Fibroblast of skin of right biceps (primary cell): ENCODE data around the gene CDH15.
"Not testable (repeated sequence)": the region's sequence is repeated elsewhere in the genome, so short reads cannot be mapped to it uniquely, and the experiment has no call there.

Source experiments
- DNase-seq: peaks from one replicate; pipeline ENCODE4 v3.0.0-alpha.2; 2013

The CDH15 gene

DNA sequence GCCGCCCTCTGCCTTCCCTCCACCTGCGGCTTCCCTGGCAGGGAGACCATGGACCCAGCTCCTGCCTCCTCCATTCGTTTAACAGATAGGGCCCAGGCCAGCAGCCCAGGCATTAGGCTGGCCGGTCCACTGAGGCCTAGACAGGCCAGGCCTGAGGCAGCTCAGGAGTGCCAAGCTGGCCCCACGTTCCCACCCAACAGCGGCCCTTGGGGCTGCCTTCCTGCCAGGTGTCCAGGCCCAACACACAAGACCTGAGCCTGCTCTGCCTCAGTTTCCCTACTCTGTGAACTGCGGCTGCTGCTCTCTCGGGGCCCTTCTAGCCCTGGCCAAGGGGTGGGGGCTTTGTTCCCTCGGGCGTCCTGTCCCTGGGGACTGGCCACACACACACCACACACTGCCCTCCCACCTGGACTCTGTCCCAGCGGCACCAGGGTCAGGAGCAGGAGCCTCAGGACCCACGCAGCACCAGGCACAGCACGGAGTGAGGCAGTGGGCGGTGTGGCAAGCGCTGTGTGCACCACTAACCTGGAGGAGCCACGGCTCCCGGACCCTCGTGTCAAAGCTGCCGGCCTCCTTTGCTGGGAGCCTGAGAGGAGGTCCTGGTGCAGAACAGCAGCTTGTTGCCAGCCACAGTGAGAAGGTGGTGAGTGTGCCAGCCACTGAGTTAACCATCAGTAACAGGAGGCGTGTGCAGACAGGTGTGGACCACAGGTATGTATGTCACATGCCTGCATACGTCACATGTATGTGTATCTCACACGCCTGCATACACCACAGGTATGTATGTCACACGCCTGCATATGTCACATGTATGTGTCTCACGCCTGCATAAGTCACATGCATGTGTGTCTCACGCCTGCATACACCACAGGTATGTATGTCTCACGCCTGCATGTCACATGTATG is 14.6 kb upstream of the CDH15 start:
- no peak for DNase-seq

DNA sequence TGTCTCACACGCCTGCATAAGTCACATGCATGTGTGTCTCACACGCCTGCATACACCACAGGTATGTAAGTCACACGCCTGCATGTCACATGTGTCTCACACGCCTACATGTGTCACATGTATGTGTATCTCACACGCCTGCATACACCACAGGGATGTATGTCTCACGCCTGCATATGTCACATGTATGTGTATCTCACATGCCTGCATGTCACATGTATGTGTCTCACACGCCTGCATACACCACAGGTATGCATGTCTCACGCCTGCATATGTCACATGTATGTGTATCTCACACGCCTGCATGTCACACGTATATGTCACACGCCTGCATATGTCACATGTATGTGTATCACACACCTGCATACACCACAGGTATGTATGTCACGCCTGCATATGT is 13.8 kb upstream of the CDH15 start:
- no peak for DNase-seq

DNA sequence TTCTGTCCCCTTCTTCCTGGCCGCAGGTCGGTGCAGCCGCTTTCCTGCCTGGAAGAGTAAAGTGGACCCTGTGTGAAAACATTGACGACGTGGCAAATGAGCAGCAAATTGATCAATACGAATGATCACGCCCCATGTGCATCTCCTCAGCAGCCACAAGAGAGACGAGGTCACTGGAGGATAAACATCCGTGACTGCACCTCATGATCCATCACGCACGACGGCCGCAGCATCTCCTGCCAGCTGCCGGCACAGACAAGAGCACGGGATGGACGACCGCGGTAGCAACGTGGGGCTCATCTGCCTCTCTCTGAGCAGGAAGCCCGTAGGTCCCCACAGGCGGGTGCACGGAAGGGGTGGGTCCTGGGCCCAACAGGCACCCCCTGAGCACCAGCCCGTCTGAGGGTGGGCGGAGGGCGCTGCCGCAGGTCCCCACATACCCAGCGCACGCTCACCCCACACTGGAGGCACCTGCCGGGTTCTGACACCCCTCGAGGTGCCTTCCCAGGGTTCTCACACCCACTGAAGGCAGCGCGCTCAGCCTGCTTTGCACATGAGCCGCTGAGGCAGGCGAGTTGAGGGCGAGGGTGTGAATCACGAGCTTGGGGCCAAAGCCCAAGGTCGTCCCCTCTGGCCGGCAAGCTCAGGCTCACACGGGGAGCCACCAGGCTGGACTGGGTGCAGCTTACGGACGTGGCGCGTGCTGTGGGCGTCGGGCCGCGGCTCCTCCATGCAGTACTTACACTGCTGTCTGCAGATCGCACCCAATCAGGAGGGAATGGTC is 12.3 kb upstream of the CDH15 start:
- DNase-seq, result no peak

DNA sequence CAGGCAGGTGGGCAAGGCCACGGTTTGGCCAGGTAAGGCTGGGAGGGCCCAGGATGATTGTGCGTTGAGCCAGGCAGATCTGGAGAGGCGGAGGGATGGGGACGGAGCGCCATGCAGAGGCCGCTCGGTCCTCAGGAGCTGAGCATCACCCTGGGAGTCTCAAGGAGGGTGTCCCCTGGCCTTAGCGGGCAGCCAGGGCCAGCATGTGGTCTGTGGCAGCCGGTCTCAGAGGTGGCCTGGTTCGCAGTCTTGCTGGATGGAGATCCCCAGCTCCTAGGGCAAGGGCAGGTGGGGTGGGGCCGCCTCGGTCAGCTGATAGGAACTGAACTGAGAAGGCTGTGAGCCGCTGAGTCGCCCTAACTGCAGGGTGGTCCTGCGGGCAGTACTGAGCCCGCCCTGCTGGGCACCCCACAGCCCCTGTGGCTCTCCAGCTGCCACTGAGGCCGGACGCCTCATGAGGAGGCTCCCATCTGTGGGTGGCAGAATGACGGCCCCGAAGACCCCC is 11.6 kb upstream of the CDH15 start:
- DNase-seq, result no peak

DNA sequence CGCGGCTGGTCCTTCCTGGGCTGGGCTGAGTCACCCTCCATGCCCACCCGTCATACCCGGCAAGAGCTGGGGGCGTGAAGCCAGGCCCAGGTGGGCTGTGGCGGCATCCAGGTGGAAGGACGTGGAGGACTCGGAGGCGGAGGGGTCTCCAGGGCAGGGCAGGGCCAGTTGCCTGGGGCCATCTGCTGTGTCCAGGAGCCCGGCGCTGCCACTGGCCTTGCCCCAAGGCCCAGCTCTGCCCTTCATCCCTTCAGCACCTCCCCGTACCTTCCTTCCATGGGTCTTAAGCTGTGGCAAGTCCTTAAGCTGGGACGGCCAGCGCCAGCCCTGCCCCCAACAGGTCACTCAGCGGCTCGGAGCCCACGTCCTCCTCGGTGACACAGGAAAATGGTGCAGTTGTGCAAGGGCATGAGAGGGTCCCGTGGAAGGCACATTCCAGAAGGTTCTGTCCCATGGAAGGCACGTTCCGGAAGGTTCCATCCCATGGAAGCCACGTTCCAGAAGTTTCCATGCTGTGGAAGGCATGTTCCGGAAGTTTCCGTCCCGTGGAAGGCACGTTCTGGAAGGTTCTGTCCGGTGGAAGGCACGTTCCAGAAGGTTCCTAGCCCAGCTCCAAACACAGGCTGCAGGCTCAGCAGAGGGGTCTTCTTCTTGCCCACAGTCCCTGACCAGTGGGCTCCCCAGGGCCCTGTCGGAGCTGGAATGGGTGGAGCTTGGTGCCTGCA is 10.4 kb upstream of the CDH15 start:
- no peak for DNase-seq

DNA sequence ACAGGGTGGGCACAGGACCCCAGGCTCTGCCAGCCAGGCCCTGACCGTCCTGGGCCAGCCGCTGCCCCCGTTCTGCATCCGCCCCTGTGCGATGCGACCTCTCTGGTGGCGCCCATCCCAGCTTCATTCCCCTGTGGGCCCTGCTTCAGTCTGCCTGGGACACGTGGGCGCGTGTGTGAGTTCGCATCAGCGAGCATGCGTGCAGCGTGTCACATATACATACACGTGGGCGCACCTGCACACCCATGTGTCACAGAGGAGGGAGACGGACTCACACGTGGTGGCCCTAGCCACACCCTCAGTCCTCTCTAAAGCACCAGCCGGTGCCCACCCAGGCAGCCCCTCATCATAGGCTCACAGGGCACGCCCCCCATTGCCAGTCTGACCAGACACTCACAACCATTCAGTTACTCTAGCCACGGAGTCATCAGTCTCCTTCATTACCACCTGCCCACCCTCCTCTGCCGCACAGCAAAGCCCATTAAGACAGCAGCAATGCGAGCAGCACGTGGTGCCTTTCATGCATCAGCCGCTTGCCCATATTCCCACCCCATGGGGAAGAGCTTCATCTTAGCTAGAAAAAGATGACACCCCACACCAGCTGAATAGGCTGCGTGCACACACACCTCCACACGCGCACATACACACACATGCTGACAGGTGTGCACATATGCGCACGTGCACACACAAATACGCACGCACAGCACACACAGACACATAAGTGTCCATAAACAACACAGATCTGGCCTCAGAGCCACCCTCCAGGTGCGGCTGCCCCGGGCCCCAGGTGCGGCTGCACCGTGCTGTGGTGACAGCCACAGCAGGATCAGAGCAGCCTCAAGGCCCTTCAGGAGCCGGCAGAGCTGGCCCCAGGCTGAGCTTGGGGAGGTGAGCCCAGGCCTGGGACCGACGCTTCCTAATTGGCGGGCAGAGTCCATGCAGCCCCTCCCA is 9.5 kb upstream of the CDH15 start:
- DNase-seq, result no peak

DNA sequence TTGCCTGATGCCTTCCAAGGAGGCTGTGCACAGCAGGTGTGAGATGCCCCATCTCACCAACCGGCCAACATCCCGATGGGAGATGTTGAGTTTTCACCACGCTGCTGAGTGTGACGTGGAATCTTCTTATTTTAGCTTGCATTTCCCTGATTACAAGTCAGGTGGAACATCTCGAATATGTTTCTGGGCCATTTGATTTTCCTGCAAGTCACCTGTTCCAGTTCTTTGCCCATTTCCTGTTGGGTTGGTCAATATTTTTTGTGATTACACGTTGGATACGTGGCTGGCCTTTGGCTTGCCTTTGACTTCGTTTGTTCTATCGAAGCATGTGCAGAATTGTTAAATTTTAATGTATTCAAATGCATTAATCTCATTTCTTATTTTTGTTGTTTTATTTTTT is 8.3 kb upstream of the CDH15 start:
- no peak for DNase-seq

DNA sequence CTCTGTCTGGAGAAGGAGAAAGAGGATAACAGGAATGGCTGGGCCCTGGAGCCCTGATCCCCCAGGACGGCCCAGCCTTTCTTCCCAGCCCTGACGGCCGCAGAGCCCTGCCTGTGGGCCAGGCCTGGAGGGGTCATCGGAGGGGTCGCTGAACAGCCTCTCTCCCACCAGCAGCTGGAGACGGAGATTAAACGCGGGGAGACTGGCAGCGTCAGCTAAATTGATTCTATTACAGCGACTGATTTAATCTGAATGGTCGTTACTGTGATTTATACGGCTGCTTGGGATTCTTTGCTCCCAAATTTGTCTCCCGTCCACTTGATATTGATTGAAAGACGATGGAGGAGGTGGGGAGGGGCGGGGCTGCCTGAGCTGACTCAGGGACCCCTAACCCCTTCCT is 7.1 kb upstream of the CDH15 start:
- DNase-seq, result no peak

DNA sequence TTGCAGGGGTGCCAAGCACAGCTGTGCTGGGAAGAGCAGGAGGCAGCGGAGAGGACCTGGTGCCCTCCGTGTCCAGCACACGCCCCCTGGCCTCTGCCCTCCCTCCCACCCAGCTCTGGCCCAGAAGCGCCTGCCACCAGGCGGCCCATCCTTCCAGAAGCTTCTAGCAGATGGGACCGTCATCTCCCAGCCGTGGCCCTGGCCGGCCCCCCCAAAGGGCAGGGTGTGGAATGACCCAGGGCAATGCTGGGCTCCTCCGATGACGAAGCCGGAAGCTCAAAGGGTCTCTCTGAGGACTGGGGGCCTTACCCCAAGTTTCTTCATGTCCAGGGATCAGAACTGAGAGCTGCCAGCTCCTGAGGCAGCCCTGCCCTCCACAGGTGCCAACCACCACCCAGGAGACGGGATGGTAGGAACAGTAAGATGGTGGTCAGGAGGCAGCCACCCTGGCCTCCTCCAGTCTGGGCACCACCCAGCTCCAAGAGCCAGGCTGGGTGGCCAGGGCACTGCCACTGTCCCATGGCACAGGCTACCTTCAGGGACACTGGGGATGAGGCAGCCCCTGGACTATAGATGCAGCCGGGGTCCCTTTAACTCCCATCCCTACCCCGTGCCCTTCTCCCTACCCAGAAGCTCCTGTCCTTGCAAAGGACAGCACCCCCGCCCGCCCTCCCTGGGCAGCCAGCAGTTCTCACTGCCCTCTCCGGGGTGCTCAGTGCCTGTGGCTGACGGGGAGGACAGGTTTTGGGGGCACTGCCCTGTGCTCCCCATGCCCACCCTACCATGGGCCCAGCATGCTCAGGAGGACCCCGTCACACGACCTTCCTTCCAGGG is 6.5 kb upstream of the CDH15 start:
- DNase-seq, result no peak

DNA sequence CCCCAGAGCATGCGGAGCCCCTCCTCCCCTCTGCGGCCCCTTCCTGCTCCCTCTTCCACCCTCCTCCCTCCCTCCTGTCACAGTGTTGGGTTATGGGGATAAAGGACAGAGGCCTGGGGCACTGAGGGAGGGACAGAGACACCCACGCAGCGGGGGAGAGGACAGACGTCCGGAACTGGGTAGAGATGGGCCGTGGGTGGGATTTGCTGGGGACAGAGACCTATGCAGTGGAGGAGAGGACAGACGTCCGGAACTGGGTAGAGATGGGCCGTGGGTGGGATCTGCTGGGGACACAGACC is 5.9 kb upstream of the CDH15 start:
- not testable (repeated sequence) for DNase-seq

DNA sequence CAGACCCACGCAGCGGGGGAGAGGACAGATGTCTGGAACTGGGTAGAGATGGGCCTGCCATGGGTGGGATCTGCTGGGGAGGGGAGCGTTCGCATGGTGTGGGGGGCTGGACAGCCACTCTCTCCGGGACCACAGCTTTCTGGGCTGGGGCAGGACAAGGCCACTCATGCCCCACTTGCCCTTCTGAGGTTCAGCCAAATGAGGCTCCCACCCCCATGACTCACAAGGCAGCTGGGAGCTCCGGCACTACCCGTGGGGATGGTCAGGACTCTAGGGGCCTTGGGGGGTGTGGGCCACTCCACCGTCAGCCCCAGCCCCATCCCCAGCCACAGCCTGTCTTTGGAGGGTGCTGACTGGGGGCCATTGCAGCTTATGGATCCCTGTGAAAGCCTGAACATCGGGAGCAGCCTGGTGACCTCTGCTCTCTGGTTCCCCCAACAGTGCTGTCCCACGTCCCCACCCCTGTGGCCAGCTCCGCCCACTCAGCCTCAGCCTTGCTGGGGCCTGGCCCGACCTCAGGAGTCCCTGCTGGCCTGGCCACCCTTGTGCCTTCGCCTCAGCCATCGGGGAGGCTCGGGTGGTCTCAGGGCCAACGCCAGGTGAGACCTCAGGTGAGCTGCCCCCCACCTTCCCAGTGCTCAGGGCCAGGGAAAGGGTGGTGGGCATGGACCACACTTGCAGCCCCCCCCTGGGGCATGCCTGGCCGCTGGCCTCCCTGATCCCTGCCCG is 4.7 kb upstream of the CDH15 start:
- no peak for DNase-seq

DNA sequence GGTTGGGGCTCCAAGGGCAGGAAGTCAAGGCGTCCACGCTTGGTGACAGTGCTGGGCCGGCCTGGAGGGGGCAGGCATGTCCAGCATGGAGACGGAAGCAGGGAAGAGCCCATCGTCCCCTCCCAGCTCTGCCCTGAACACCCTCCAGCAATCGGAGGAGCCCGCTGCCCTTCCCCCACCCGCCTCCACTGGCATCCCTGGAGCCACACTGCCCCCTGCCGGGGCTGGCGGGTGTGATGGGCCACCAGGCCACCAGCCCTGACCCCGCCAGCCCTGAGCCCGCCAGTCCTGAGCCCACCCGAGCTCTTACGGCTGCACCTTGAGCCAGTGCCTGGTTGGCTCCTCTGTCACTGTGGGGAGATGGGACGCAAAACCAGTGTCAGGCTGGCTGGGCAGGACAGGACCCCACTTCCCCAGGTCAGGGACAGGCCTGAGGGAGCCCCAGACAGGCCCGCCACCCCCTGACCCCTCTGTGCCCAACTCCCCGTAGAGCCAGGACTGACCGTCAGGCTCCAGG is 4.1 kb upstream of the CDH15 start:
- peak; percentile 66 for DNase-seq

DNA sequence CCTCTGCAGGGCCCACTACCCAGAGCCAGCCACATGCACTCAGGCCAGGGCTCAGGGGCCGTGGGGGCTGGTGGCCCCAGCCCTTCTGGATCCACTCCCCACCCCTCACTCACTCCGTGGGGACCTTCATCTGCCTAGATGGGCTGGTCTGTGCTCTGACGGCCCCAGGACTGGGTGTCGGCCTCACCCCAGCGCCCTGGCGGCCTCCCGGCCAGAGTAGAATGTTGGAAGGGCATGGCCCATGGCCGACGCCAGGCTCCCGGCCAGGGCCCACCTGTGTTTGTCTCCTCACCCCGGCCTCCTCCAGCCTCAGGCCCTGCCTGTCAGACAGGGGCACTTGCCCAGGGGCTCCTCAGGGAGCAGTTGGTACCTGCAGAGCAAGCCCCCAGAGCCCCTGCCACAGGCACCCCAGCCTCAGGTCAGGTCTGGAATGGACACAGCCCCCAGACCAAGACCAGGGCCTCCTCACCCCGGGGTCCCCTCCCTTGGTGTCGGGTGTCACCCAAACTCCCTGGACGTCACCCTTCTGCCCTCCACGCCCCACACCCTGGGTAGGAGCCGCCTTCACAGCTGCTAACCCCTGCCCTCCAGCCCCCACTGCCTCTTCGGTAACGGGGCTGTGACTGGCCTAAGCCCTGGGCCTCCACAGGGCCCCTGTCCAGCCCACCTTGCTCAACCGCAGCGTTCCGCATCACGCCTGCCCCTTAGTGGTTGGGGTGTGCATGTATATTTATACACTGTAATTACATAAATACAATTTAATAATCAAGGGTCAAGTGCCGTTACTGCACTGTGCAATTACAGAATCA is 3.0 kb upstream of the CDH15 start:
- DNase-seq, result no peak

DNA sequence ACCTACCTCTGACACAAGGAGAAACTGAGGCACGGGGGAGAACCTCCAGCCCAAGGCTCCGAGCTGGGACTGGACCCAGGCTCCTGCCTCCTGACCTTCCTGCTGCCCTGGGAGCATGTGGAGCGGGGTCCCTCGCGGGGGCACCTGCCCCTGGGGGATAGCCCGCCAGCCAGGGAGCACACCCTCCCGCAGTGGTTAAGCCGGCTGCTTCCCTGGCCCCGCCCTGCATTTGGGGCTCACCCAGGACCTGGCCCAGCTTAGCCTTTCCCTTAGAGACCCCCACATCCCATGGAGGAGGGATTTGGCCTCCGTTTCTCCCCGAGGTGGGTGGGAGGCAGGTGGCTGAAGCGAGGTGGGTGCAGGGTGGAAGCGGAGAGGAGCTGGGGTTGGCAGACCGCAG is 1.8 kb upstream of the CDH15 start:
- no peak for DNase-seq

DNA sequence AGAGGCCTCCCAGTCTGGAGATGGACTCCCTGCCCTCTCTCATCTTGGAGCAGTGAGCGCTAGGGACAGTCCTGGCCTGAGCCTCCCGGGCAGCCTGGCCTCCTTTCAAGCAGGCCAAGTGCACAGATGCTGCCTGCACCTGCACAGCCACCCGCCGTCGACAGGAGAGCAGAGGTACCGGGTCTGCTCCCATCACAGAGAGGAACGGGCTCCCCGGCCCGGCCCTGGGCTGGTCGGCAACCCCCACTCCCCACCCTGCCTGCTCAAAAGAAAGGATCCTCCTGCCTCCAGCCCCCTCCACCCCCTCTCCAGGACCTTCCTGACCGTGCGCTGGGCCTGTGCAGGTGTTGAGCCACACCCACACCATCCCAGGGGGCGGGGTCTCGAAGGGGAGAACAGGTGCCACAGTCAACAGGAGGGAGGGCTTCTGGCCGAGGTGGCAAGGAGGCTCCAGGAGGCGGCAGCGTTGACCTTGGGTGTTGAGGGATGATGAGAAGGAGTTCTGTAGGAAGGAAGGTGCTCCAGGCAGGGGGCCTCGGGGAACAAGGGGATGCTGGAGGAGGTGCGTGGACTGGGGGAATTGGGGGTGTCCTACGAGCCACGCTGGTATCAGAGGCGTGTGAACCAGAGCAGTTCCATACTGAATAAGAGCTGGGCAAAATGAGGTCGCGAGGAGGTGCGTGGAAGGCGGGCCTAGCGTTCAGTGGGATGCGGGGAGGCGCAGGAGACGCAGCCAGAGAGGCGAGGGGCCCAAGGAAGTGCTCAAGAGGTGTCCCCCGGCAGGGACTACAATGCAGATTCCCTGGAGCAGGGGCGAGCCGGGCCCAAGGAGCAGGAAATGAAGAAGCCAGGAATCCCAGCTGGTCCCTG is 967 bp upstream of the CDH15 start:
- no peak for DNase-seq

DNA sequence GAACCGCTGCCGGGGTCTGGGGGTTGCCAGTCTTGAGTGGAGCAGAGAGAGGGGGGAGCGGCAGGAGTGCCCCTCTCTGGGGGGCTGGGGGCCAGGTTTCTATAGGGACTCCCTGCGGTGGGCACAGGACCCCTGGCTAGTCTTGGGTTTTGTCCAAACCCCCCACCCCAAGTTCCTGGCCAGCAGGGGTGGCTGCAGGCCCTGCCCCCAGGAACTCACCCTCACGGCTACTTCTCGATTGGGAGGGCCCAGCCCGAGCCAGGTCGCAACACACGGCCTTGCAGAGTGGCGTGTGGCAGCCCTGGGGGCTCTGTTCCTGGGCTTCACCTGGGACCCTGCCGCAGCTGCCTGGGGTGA is 601 bp downstream of the CDH15 start:
- DNase-seq, result no peak

DNA sequence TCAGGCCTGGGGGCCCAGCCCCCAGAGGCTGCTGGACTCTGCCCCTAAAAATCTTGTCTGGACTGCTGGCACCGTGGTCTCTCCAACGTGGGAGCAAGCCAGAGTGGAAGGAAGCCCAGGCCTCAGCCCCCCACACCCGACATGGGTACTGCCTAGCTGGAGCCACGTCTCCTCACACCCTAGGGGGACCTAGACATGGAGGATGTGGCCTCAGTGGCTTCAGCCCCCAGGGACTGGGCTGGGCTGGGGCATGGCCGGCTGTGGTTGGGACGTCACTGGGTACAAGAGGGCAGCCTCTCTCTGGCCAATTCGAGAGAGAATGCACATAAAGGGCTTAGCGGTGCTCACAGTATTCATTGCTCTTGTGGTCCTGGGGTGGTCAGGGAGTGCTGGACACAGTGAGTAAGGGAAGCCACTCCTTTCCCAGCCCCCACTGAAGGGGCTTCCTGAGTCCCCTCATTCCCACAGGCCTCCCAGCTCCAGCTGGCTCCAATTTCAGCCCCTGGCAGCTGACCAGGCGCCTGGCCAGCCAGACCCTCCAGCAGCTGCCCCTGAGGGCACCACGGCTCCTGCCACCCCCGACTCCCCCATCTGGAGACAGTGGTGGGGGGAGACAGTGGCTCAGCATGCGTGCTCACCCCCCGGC is 1.1 kb downstream of the CDH15 start:
- no peak for DNase-seq
